GM18867 (cell line): ENCODE data around the gene DUS3L.
"Not testable (repeated sequence)": the region's sequence is repeated elsewhere in the genome, so short reads cannot be mapped to it uniquely, and the experiment has no call there.

Experiments used
- ATAC-seq: cut with Tn5 transposase; IDR thresholded peaks from one replicate; pipeline ENCODE4 v1.9.1; 2021; ENCODE audit warnings: mild to moderate bottlenecking, moderate library complexity; ENCODE audit not compliant: unreplicated experiment

DUS3L gene

GRCh38 chr19:5775668-5776309, 15.2 kb downstream of the DUS3L start:
- ATAC-seq: no peak

GRCh38 chr19:5774921-5775320, 16.0 kb downstream of the DUS3L start:
- no peak for ATAC-seq

DNA sequence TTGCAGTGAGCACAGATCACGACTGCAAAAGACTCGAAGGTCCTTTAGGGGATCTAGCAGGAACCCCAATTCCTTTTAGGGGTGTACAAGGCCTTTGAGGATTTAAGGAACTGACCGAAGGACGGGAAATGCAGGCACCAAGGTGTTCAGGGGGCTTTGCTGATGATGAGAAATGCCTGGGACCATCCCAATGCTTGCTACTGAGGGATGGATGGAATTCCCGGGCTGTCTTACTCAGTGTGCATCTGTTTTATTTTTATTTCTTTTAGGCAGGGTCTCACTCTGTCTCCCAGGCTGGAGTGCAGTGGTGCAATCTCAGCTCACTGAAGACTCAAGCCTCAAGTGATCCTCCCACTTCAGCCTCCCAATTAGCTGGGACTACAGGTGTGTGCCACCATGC, 17.7 kb downstream of the DUS3L start:
- ATAC-seq: no peak

GRCh38 chr19:5772416-5772815, 18.5 kb downstream of the DUS3L start:
- ATAC-seq: no peak

DNA sequence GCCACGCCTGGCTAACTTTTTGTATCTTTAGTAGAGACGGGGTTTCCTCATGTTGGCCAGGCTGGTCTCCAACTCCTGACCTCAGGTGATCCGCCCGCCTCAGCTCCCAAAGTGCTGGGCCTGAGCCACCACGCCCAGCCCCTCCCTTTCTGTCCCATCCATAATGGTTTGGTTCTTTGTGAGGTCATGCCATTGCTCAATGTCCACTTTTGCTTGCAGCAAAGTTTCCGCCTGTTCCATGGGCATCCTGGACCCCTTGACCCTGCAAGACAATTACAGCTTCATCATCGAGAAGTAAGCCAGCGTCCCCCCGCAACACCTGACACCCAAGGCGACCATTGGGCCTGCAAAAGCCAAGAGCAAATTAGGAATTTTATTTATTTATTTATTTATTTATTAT, 23.0 kb downstream of the DUS3L start:
- ATAC-seq: no peak

DNA sequence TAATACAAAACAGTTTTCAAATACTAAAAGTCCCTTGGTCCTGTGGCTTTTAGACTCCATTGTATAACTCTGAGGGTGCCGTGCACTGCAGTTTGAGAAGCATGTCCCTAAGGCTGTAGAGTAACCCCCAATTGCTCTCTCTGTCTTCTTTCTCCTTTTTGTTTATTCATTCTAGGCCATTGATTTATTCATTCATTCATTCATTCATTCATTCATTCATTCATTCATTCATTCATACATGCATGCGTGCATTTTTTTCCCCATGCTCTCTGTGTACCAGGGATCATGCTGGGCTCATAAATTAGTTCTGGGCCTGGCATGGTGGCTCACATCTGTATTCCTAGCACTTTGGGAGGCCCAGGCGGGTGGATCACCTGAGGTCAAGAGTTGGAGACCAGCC, 25.7 kb downstream of the DUS3L start:
- ATAC-seq: no peak

- ATAC-seq: no peak
Observed at GRCh38 chr19:5762608-5763217, 28.2 kb downstream of the DUS3L start.

DNA sequence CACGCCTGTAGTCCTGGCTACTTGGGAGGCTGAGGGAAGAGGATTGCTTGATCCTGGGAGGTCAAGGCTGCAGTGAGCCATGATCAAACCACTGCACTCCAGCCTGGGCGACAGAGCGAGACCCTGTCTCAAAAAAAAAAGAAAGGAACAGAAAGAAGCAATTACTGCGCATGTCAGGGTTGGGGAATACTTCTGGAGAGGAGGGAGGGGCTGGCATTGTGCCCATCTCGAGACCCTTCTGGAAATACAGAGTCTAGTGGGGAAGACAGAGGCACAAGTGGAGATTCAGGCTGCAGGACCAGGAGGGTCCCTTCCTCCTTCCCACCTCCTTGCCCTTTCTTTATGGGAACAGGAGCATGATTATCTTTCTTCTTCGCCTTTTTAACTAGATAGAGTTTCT, 37.2 kb downstream of the DUS3L start:
- ATAC-seq: no peak

DNA sequence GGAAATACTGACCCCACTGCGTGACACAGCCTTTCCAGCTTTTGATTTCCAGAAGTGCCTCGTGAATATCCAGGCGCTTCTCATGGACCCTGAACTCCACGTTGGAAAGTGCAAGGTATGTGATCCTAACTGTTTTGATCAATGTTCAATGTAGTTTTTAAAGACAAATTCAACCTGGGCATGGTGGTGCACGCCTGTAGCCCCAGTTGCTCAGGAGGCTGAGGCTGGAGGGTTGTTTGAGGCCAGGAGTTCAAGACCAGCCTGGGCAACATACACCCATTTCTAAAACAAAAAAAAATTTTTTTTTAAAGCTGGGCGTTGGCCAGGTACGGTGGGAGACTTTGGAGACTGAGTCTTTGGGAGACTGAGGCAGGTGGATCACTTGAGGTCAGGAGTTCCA, 39.3 kb downstream of the DUS3L start:
- no peak for ATAC-seq

DNA sequence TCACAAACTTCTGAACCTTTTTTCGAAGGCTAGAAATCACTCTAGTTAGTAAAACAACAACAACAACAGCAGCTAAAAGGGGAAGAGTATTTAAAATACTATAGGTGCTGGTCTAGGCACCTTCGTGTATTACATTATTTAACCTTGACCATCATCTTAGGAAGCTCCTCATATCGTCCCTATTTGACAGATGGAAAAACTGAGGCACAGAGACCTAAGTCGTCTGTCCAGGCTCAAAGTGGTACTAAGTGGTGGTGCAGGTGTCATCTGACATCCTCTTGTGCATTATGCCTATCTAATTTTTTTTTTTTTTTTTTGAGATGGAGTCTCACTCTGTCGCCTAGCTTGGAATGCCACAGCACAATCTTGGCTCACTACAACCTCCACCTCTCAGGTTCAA, 41.5 kb downstream of the DUS3L start:
- no peak for ATAC-seq

DNA sequence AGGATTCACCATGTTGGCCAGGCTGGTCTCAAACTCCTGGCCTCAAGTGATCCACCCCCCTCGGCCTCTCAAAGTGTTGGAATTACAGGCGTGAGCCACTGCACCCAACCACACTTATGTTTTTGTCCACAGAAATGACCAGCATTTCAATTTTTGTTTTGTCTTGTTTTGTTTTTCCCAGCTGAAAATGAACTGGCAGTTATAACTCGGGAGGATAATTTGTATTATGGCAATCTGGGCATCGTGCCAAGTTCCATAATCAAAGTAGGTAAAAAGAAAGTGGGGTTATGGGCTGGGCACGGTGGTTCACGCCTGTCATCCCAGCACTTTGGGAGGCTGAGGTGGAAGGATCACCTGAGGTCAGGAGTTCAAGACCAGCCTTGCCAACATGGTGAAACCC, 42.0 kb downstream of the DUS3L start:
- not testable (repeated sequence) for ATAC-seq

- ATAC-seq: not testable (repeated sequence)
Observed at GRCh38 chr19:5744999-5745398, 46.0 kb downstream of the DUS3L start.

DNA sequence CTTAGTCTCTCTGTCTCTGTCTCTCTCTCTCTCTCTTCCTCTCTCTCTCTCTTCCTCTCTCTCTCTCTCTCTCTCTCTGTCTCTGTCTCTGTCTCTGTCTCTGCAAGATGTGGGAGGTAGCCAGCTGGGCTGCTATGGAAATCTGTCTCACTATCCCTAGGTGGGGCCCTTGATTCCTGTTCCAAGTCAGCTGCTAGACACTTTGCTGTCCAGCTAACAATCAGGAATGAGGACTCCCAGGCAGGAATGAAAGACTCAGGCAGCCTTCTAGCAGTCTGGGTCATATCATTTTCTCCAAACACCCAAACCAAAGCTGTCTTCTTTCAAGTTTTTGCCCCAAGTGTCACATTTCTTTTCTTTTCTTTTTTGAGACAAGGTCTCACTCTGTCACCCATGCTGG, 47.3 kb downstream of the DUS3L start:
- ATAC-seq: no peak

GRCh38 chr19:5742051-5742450, 48.9 kb downstream of the DUS3L start:
- ATAC-seq: no peak

- no peak for ATAC-seq
Observed at GRCh38 chr19:5738423-5738822, 52.5 kb downstream of the DUS3L start.
